Osteocyte (in vitro differentiated cells): ENCODE data around the gene CRHR2. TPM values are rescaled to one million over a fixed set of nuclear protein-coding genes. Genes with fewer than 3 reads are reported as not detected.

Source experiments
- DNase-seq: peaks from one replicate; pipeline ENCODE4 v3.0.0; 2021; ENCODE audit warnings: mixed read lengths; ENCODE audit not compliant: unreplicated experiment; ENCODE audit errors: extremely low spot score
- H3K27ac Mint-ChIP-seq: one replicate; pipeline ENCODE4 v1.8.0; 2021; ENCODE audit warnings: mild to moderate bottlenecking, mixed read lengths; ENCODE audit not compliant: unreplicated experiment
- H3K27me3 Mint-ChIP-seq: one replicate; pipeline ENCODE4 v1.8.0; 2021; ENCODE audit warnings: mixed read lengths; ENCODE audit not compliant: unreplicated experiment
- H3K36me3 Mint-ChIP-seq: one replicate; pipeline ENCODE4 v1.8.0; 2021; ENCODE audit warnings: mixed read lengths; ENCODE audit not compliant: unreplicated experiment
- H3K4me1 Mint-ChIP-seq: one replicate; pipeline ENCODE4 v1.8.0; 2021; ENCODE audit warnings: mixed read lengths; ENCODE audit not compliant: unreplicated experiment
- H3K4me3 Mint-ChIP-seq: one replicate; pipeline ENCODE4 v1.8.0; 2021; ENCODE audit warnings: mild to moderate bottlenecking, moderate library complexity, mixed read lengths; ENCODE audit not compliant: unreplicated experiment
- H3K9me3 Mint-ChIP-seq: one replicate; pipeline ENCODE4 v1.8.0; 2021; ENCODE audit warnings: mixed read lengths; ENCODE audit not compliant: unreplicated experiment
- total RNA-seq: library from RNA; stranded (reverse); gene quantifications from 2 replicates; pipeline ENCODE4 v1.2.1, GENCODE V29; 2021
- TF ChIP-seq, protein P1 (sequence below): fragments of 200-600 bp; sonication (generic); IDR thresholded peaks from 2 replicates; pipeline ENCODE4 v1.5.0; 2021; ENCODE audit warnings: antibody characterized with exemption, mild to moderate bottlenecking, moderate library complexity

Gene CRHR2
- total RNA-seq, 1 donor from 2014 or later = not detected

DNA sequence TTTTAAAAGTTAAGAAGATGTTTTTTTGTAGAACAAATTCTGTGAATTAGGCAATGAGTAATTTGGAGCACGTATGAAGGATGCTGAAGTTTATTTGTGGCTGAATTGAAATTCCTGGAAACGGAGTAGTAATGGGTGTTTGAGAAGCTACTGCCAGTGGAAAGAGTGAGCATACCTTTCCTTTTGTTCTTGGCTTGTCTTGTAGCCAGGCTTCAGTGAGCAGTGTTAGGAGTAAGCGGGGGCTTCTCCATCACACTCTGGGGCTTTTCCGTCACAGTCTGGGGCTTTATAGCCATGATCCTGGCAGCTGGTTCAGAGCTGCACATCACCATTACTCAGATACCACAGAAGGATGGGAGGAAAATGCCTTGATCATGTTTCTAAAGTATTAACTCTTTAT, 55.2 kb downstream of the CRHR2 start:
- Mint-ChIP-seq H3K27me3 (no peaks in the 10 kb centered on the region), H3K27ac (no peak overlapping the region), H3K4me1 (no peaks in the 10 kb centered on the region), H3K36me3 (peaks cover 62% of the 10 kb centered on the region), H3K4me3 (no peak overlapping the region), H3K9me3 (no peaks in the 10 kb centered on the region)
- TF ChIP-seq, protein P1, sequence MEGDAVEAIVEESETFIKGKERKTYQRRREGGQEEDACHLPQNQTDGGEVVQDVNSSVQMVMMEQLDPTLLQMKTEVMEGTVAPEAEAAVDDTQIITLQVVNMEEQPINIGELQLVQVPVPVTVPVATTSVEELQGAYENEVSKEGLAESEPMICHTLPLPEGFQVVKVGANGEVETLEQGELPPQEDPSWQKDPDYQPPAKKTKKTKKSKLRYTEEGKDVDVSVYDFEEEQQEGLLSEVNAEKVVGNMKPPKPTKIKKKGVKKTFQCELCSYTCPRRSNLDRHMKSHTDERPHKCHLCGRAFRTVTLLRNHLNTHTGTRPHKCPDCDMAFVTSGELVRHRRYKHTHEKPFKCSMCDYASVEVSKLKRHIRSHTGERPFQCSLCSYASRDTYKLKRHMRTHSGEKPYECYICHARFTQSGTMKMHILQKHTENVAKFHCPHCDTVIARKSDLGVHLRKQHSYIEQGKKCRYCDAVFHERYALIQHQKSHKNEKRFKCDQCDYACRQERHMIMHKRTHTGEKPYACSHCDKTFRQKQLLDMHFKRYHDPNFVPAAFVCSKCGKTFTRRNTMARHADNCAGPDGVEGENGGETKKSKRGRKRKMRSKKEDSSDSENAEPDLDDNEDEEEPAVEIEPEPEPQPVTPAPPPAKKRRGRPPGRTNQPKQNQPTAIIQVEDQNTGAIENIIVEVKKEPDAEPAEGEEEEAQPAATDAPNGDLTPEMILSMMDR = no peak
- no peak for DNase-seq

DNA sequence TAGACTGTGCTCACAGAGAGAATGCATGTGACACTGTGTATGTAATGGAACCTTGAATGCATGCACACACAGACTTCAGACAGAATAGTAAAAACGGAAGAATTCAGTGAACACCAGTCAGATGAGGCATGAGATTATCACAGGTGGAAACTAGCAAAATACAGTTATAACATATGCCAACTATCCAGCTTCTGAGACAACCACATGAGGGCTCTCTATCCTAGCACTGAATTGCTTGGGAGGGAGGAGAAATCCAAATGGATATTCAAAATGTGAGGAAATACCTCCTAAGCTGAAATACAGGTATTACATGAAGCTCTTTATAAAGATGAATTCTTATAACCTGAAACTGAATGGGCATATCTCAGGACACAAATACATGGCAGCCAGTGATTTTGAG, 57.0 kb downstream of the CRHR2 start:
- H3K4me3 Mint-ChIP-seq = no peak overlapping the region
- no peak for DNase-seq
- H3K27ac Mint-ChIP-seq = no peak overlapping the region
- H3K4me1 Mint-ChIP-seq = no peaks in the 10 kb centered on the region
- H3K27me3 Mint-ChIP-seq = no peaks in the 10 kb centered on the region
- TF ChIP-seq, protein P1 = no peak
- peaks cover 64% of the 10 kb centered on the region for H3K36me3 Mint-ChIP-seq
- H3K9me3 Mint-ChIP-seq = no peaks in the 10 kb centered on the region

DNA sequence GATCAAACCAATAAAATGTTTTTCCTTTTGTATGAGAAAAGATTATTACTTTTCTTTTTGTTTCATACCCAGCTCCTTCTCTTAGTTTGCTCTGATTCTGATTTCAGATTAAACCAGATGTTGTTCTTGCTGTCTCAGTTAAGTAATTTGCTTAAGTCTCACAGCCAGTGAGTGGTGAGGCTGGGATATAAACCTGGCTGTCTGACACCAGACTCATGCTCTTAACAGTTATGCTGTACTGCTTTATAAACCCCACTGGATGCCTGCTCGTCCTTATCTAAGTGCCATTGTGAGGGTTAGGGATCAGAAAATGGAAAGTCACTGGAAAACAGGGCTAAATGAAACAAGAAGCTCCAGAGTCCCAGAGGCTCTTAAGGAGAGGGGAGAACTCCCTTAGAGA, 63.3 kb downstream of the CRHR2 start:
- H3K27me3 Mint-ChIP-seq = no peaks in the 10 kb centered on the region
- no peaks in the 10 kb centered on the region for H3K9me3 Mint-ChIP-seq
- no peak for DNase-seq
- peaks cover 64% of the 10 kb centered on the region for H3K36me3 Mint-ChIP-seq
- TF ChIP-seq, protein P1 = no peak
- H3K27ac Mint-ChIP-seq = no peak overlapping the region
- H3K4me3 Mint-ChIP-seq = no peak overlapping the region
- peaks cover under 1% of the 10 kb centered on the region for H3K4me1 Mint-ChIP-seq

DNA sequence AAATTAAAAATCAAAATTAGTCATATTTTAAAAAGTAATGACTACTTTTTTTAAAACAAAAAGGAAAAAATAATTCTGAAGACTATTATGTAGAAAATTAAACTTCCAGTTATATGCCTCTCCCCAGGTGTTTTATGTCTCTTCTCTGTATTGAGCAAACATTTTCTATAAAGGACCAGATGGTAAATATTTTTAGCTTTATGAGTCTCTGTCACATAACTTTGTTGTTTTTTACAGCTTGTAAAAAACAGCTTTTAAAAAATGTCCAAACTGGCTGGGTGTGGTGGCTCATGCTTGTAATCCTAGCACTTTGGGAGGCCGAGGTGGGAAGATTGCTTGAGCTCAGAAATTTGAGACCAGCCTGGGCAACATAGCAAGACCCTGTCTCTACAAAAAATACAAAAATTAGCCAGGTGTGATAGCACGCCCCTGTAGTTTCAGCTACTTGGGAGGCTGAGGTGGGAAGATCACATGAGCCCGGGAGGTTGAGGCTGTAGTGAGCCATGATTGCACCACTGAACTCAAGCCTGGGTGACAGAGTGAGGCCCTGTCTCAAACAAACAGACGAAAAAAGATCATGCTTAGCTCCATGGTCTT, 64.1 kb downstream of the CRHR2 start:
- H3K4me3 Mint-ChIP-seq = no peak overlapping the region
- peaks cover 65% of the 10 kb centered on the region for H3K36me3 Mint-ChIP-seq
- DNase-seq = no peak
- no peak overlapping the region for H3K27ac Mint-ChIP-seq
- no peaks in the 10 kb centered on the region for H3K9me3 Mint-ChIP-seq
- TF ChIP-seq, protein P1 = no peak
- no peaks in the 10 kb centered on the region for H3K27me3 Mint-ChIP-seq
- peaks cover 9% of the 10 kb centered on the region for H3K4me1 Mint-ChIP-seq

DNA sequence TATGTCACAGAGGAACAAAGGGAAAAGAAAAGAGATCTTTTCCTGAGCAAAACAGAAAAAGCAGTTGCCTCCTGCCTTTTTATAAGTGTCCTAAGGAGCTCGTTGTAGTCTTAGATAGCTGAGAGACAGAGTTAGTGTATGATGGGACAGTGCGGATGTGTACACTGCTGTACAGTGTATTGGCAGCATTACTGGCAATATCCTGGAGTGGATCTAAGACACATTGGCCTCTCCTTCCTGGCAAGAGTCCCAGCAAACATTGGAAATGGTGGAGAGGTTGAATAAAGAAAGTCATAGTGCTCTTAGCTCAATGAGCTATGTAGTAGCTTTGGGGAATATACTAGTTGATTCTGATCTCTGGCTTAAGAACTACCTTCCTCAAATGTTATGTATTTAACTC, 64.9 kb downstream of the CRHR2 start:
- Mint-ChIP-seq H3K9me3 (no peaks in the 10 kb centered on the region), H3K27me3 (no peaks in the 10 kb centered on the region), H3K4me1 (peaks cover 16% of the 10 kb centered on the region), H3K36me3 (peaks cover 70% of the 10 kb centered on the region), H3K27ac (no peak overlapping the region), H3K4me3 (no peak overlapping the region)
- TF ChIP-seq, protein P1 = no peak
- DNase-seq = no peak
